HG02981 (cell line): ENCODE measurements around the gene JAK2.
A peak's percentile ranks its signal among the peaks of the same experiment; 100 is the strongest.
"Not testable (repeated sequence)": the region's sequence is repeated elsewhere in the genome, so short reads cannot be mapped to it uniquely, and the experiment has no call there.

Experiments used
- ATAC-seq: cut with Tn5 transposase; IDR thresholded peaks from one replicate; pipeline ENCODE4 v1.9.1; 2021; ENCODE audit warnings: mild to moderate bottlenecking, moderate library complexity; ENCODE audit not compliant: unreplicated experiment

Gene JAK2

DNA sequence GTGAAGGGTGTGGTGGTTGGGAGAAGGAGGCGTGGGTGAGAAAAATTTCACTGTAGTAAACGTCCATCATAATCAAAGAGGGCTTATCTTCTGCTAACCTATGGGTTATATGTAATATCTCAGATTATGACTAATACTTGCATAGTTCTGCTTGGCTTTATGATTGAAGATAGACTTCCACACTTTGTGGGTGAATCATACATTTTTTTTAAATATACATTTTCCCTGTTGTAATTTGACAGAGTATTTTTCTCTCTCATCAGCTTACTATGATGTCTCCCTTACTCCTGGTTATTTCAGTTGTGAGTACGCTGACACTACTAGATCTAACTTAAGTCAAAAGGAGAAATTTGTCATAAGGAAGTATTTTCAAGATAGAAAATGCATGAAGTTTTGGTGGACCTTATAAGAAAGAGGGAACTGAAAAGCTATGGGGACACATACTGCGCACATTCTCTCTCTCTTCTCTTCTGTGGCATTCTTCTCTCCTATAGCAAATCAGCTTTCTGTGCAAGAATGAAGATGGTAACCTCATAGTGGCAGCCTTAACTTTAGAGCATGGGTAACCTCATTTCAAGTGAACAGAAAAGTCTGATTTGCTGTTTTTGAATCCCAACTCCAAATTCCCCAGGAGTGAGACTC, 4.9 kb upstream of the JAK2 start:
- no peak for ATAC-seq

DNA sequence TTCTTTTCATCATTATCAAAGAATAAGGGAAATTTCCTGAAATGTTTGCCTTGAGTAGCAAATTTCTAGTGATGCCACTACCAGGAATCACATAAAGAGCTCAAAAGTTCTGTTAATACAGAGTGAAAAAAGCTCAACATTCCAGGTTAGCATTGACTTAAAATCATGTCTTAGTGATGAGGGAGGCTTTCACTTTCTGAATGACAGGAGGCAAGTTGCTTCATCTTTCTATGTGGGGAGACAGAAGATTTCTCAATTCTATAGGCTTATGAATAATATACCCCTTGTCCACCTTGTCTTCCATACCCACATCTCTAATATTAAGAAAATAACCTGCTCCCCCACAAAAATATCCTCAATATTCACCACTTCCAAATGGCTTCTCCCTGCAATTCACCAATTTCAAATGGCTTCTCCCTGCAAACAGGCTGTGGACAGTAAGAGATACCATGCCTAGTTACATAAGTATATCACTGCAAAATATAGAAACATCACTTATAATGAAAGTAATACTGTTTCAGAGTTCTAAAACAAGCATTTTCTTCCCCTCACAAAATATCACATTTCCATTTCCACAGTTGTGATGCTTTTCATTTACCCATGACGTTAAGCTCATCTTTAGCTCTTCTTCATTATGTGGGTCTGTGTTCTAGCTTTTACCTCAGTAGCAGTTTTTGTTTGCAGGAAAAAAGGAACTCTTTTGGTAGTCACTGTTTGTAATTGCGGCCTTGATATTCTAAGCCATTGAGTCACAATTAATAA, 2.2 kb upstream of the JAK2 start:
- ATAC-seq = no peak

DNA sequence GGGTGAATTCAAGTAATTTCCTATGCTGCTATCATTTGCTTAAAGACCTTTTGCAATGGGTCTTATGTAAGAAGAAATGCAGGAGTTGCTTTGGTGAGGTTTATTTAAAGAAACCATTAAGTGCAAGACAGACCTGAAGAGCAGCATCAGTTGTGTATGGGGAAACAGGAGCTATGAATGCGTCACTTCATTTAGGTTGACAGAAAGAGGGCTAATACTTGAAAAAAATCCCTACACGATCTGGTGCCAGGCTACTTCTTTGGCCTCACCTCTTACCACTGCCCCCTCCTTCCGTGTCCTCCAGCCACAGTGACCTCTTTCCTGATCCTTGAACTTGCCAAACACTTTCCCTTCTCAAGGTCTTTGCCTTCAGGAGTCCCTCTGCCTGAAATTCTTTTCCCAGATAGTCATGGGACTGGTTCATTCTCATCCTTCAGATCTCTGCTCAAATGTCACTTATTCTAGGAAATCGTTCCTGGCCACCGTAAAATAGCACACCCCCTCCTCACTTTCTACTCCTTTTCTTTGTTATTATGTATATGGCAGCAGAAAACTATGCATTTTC, 1.4 kb upstream of the JAK2 start:
- ATAC-seq = no peak

DNA sequence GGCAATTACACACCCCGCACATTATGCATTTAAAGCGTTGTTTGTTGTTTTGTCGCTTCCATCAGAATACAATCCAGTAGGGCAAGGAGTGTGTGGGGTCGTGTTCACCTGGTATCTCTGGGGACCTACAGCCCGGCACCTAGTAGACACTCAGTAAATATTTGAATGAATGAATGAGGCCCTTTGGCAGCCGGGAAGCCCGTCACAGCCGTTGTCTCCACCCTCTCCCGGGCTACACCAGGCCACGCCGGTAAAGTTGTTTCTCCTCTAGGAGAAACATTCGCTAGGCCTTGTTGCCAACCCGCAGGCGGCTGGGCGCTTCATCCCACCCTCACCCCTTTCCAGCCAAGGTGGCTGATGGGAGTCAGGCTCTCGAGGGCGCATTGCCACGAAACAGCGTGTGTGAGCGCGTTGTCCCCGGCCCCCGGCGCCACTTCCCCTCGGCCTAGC, 876 bp upstream of the JAK2 start:
- peak; percentile 1 for ATAC-seq

DNA sequence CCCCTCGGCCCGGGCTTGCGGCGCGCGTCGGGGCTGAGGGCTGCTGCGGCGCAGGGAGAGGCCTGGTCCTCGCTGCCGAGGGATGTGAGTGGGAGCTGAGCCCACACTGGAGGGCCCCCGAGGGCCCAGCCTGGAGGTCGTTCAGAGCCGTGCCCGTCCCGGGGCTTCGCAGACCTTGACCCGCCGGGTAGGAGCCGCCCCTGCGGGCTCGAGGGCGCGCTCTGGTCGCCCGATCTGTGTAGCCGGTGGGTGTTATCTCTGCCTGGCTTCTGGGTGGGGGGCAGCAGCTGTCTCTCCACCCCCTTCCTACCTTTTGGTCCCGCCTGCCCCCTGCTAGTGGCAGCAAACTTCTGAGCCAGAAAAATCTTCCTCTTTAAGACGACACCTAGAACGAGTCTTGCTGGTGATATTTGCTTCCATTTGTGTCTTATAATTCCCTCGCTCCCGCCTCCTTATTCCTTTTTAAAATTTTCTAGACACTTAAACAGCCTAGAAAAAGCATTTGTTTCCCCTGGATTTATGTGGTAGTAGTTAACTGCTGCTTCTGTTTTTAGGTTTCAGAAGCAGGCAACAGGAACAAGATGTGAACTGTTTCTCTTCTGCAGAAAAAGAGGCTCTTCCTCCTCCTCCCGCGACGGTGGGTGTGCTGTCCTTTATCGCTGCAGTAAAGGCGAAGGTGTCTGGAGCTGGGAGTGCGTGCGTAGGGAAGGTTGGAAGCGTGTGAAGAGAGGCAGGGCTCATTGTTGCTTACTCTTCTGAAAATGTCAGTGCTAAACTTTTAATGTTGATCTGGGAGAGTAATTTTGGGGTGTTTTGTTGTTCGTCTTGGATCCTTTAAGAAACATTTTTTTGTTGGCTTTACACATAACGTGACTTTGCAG, 554 bp downstream of the JAK2 start:
- ATAC-seq = no peak

DNA sequence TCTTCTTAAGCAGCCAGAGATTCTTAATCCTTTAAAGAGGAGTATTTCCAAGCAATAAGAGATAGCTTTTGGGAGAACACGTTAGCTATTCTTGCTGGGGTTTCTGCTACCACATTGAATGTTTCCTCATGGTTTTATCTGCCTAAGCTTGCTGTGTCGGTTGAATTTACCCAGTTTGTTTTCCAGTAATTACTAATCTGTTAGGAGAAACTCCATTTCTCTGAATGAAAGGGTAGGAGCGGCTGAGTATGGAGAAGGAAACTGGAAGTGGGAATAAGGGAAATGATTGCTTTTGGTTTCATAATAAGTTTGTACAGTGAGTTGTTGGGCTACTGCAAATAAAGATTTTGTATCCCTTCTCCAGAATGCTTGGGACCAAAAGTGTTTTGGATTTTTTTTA, 1.2 kb downstream of the JAK2 start:
- no peak for ATAC-seq

DNA sequence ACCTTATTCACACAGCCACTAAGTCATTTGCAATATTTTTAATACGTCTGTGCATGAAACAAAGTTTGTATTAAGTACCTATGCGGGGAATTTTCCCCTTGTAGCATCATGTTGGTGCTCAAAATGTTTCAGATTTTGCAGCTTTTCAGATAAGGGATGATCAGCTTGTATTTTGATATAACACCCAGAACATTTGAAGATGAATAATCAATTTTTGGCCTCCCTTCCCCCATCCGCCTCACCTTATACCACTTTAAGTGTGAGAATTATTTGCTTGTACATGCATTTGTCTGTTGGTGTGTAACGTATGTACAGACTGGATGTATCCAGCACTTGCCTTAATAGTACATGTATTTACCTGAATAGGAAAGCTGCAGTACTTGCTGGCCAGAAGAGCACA, 1.7 kb downstream of the JAK2 start:
- ATAC-seq = no peak

DNA sequence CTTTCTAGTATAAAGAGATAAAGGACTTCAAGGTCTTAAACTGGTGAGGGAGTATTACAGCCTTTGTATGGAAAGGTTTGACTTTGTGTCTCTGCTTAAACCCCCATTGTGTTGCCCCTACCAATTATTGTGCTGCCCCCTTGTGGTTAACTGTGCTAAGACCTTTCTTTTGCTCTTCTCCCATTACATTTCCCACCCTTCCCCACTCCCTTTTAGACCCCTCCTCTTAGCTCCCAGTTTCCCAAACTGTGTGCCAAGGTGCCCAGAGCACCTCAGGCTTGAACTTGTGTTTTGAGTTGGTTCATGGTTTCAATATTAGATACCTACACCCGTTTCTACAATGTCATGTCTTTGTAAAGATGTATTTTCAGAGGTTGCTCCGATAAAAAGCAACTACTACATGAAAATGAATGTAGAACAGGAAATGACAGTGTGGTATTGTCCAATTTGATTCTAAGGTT, 2.9 kb downstream of the JAK2 start:
- no peak for ATAC-seq

DNA sequence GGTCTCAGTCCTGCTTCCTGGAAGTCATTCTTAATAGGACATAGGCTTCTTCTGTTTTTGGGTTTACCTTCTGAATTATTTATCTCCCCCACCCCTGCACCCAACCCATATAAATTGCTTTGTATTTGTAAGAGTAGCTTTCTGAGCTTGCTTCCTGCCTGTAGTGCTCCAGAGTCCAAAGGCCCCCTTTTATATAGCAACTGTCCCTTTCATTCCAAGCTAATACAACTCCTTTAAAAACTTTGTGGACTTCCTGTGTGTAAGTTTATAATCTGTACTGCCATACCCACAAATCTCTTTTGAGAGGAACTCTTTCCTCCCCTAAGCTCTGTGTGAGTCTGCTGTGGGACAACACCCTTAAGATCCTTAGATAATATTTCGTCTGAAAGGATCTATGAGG, 7.8 kb downstream of the JAK2 start:
- no peak for ATAC-seq

DNA sequence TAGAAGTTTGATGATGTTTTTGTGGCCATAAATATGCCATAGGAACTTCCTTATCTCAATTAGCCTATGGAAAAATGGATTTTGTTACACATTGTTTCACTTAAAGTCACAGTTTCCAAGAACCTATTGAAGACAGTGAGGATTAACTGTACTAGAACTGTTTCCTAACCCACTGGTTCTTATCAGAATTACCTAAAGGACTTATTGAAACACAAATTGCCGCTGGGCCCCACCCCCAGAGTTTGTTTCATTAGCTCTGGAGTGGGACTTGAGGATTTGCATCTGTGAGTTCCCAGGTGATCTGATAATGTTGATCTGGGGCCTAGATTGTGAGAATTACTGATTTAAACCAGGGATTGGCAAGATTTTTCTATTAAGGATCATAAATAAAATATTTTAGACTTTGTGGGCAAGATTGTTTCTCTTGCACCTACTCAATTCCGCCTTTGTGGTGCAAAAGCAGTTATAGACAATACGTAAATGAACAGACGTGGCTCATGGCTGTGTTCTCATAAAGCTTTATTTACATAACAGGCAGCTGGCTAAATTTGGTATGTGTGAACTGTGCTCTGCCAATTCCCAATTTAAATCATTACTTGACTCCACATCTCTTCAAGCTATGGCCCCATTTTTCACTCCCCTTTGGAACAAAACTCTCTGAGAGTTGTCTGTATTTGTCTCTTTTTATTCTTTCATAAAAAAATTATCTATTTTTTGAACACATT, 9.3 kb downstream of the JAK2 start:
- no peak for ATAC-seq

DNA sequence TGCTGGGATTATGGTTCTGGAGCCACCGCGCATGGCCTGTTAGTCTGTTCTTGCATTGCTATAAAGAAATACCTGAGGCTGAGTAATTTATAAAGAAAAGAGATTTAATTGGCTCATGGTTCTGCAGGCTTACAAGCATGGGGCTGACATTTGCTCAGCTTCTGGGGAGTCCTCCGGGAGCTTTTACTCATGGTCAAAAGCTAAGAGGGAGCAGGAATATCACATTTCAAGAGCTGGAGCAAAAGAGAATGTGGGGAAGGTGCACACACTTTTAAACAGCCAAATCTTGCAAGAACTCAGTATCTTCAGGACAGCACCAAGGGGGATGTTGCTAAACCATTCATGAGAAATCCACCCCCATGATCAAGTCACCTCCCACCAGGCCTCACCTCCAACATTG, 12.1 kb downstream of the JAK2 start:
- no peak for ATAC-seq

DNA sequence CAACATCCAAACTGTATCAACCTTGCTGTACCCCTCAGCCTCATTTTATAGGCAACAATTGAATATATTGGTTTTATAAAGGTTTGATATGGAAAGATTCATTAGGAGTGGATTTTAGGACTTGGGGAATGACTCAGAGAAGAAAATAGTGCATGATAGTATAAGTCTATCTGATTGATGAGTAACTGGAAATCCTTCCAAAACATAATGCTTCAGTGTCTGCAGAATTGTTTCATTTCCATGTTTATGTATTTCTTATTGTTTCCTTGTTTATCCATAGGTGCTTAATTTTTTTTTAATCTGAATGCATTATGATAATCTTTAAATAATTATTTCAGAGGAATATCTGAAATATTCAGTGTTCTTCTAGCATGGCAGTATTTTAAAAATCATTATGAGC, 12.6 kb downstream of the JAK2 start:
- no peak for ATAC-seq

DNA sequence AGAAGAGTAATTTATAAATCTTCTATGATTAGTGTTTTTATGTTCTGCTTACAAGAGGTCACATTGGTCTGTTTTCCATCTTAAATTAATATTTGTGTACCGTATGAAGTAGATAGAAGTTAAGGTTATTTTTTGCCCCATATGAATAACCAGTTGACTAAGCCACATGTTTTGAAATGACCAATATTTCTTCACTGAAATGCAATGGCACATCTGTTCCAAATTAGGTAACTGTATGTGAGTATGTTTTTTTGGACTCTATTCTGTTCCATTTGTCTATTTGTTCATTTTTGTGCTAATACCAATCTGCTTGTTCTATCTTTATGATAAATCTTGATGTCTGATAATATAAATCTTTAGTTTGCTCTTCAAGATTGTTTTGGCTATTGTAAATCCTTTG, 17.7 kb downstream of the JAK2 start:
- no peak for ATAC-seq

DNA sequence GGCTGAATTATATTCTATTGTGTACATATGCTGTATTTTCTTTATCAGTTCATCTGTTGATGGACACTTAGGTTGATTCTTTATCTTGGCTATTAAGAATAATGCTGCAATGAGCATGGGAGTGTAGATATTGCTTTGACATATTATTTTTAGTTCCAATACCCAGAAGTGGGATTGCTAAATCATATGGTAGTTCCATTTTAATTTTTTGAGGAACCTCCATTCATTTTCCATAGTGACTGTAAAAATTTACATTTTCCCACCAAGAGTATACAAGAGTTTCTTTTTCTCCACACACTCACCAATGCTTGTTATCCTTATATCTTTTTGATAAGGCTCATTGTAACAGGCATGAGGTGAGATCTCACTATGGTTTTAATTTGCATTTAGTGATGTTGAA, 19.4 kb downstream of the JAK2 start:
- no peak for ATAC-seq

DNA sequence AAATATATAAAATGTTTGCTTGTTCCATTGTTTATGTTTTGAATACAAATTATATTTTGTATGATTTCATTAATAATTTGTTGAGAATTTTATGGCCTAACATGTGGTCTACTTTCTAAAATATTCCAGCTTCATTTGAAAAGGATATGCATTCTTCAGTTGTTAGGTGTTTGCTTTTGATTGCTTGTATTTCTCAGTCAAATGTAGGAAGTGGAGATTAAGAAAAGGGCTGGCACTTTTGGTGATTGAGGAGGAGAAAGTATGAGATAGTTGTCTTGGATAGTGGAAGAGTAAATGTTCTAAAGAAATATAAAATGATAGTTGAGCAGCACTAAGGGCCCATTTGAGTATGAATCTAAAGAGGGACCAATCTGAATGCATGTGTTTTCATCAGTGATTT, 23.1 kb downstream of the JAK2 start:
- no peak for ATAC-seq

DNA sequence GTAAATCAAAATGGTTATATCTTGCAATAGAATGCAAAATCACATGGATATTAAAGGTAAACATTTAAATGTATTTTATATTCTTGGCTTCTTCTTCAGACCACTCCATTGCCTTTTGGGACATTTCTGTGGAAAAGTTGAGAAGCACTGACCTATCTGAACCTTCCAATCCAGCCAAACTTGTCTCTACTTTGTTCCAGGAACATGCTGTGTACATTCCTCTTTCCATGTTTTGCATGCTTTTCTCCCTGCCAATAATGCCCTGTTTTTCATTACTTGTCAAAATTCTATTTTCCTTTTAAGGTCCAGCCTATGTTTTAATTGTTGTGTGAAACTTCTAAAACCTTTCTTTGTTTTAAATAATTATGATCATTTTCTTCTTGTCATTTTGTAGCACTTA, 28.3 kb downstream of the JAK2 start:
- no peak for ATAC-seq

DNA sequence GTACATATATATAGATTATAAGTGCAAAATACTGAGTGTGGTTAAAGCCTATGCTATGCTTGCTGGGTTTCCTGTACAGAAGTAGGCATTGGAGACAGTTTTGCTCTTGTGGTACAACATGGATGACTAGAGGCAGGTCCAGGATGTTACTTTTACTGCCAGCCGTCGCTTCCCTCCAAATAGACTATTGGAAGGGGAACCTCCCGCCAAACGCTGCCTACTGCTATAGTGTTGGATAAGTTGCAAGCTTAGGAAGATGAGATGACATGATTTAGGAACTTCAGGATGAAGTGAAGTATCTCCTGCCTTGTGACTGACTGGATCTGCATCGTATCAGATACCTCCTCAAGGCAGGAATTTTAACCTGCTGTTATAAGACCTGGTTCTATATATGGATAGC, 30.9 kb downstream of the JAK2 start:
- no peak for ATAC-seq

DNA sequence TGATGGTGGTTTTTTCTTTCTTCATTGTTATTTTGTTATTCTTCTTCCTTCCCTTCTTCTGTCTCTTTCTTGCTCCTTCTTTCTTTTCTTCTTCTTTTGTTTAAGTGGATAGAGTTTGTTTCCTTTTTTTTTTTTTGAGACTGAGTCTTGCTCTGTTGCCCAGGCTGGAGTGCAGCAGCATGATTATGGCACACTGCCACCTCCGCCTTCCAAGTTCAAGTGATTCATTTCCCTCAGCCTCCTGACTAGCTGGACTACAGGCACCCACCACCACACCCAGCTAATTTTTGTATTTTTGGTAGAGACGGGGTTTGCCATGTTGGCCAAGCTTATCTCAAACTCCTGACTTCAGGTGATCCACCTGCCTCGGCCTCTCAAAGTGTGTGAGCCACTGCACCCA, 40.3 kb downstream of the JAK2 start:
- ATAC-seq = no peak

DNA sequence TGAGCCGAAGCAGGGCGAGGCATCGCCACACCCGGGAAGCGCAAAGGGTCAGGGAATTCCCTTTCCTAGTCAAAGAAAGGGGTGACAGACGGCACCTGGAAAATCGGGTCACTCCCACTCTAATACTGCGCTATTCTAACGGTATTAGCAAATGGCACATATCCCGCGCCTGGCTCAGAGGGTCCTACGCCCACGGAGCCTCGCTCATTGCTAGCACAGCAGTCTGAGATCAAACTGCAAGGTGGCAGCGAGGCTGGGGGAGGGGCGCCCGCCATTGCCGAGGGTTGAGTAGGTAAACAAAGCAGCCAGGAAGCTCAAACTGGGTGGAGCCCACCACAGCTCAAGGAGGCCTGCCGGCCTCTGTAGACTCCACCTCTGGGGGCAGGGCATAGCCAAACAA, 46.9 kb downstream of the JAK2 start:
- ATAC-seq = not testable (repeated sequence)

DNA sequence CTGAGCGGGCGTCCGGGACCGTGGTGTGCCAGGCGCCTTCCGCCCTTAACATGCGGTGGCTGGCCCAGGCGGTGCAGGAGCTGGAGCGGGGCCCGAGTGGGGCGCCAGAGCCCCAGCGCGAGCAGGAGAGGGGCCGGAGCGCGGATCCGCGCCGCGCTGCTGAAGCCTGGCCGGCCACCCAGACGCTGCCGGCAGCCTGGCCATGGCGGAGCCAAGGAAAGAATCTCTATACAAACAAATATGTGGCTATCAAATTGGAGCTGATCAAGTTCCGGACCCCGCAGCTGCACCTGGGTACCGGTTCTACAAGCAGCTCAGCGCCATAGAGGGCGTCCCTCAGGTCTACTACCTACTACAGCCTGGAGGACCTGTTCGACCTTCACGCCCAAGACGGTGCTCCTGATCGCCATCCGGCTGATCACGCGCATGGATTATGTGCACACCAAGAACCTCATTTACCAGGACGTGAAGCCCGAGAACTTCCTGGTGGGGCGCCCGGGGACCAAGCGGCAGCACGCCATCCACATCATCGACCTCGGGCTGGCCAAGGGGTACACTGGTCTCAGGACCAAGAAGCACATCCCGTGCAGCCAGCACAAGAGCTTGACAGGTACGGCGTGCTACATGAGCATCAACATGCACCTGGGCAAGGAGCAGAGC, 55.8 kb downstream of the JAK2 start:
- ATAC-seq = no peak
